COLO668 (cell line): ENCODE results near the gene TLR8.

Experiments
- DNase-seq: peaks from one replicate; lab custom pipeline; 2025; ENCODE audit not compliant: unreplicated experiment; lab: John Stamatoyannopoulos, UW

The TLR8 gene

DNA sequence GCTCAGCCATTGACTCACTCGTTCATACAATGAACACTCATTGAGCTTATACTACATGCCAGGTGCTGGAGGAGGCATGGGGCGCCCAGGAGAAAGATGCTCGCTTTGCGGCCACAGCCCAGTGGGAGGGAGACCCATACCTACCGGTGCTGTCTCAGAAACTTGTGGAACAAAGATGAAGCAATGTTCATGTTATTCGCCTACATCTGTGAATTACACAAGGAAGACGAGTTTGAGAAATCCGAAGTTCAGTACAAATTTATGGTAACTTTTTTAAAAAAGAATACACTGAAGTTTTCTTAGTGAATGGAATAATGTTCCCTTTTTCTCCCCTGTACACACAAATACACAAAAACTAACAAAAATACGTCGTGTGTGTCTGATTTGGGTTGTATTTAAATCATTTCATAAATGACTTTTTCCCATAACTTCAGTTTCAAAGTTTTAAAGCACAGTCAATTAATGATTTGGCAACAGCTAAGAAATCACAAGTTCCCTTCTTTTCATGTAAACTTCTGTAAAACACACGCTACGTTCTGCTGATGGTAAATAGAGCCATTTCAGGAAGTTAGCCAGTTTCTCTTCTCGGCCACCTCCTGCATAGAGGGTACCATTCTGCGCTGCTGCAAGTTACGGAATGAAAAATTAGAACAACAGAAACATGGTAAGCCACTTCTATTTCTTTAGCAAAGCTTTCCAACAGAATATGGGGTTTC lies at the start of gene TLR8:
TSS of gene TLR8 (plus strand) at position 575 of the 716 bp plus-strand sequence. CDS start at position 662, 87 bp downstream.
- DNase-seq: no peak

- no peak for DNase-seq
Observed at GRCh38 chrX:12865359-12865758, 41.1 kb upstream of the TLR8 start.

- no peak for DNase-seq
Observed at GRCh38 chrX:12866451-12867377, 39.7 kb upstream of the TLR8 start, which contains the start of gene TLR7. Gene TLR7, plus strand, starts transcription at chrX:12867072. Its CDS starts 507 bp downstream, at chrX:12867579.

GRCh38 chrX:12867685-12868084 lies 38.7 kb upstream of the TLR8 start:
- no peak for DNase-seq

DNA sequence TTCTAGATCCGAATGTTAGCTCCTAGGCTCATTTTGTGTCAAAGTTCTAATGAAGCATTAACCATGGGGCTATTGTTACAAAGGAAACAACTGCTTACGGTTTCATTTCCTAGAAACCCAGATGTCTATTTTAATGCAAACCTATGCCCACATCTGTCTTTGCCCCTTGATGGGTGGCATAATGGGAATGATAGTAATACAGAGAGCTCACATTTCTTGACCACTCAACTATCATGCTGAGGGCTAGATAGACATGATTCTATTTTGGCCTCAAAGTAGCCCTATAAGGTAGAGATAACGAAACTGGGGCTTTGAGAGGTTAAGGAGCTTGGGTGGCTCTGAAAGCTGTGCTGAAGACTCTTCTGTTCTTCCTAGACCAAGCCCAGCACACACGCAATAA lies 37.7 kb upstream of the TLR8 start:
- DNase-seq: no peak

DNA sequence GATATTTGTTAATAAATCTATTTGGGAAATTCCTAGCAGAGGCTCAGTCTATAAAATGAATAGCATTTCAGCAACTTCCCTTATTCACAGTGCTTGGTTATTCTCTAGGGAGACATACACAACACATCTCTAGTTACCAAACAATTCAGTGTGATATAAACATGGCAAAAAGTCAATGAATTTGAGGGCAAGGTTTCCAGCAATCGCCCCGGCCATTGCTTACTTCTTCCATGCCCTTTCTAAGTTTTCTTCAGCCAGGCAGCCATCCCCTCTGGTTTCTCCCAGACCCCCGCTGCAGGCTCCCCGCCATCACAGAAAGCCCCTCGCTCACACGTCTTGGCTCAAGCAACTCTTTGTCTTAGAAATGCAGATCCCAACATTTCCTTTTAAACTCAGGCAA lies 35.2 kb upstream of the TLR8 start:
- DNase-seq: no peak

- no peak for DNase-seq
Observed at GRCh38 chrX:12872741-12873140, 33.7 kb upstream of the TLR8 start.

DNA sequence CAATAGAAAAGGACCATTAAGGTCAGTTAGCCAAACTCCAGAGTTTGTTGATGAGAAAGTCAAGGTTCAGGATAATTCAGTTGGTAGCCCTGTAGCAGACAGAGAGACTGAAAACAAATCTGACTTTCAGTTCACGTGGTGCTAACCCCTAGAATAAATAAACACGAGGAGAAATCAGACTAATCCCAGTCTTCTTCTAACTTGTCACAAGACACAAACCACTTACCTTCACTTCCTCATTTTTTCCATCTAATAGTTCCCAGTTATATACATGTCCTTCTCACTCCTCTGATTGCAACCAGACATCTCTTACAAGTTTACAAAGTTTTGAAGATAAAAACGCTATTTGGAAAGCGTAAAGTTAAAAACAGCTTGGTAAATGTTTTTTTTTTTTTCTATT lies 31.8 kb upstream of the TLR8 start:
- DNase-seq: no peak

DNA sequence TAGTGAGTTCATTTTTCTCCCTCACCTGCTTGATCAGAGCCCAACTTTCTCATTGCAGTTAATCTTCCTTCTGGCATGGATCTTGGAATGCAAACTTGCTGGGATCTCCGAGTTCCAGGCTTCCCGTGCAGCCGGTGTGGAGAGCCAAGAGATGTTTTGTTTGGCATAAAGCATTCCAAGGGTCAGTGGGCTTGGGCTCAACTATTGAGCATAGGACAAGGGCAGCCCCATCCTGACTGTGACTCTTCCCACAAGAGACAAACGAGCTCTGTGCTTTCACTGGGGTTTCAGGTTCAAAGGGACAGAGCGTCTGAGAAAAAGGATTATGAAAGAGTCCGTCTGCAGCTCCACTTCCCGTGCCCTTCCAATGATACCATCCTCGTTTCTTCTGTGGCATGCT lies 29.0 kb upstream of the TLR8 start:
- no peak for DNase-seq

- no peak for DNase-seq
Observed at GRCh38 chrX:12878536-12878935, 27.9 kb upstream of the TLR8 start.

DNA sequence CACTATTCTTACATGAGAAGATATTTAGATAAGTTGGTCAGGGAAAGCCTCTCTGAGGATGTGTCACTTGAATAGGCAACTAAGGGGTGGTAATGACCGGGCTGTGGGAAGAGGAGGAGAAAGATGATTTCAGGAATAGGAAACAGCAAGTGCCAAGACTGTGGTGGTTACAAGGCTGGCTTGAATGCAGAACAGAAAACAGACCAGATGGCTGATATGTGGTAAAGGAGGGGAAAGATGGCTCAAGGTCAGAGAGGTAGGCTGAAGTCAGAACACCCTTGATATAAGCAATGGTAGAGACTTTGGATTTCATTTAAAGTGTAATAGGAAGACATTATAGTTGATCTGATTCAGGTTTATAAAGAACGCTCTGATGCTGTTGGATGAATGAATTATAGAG lies 24.5 kb upstream of the TLR8 start:
- DNase-seq: no peak

GRCh38 chrX:12885508-12885907 lies 20.9 kb upstream of the TLR8 start:
- no peak for DNase-seq

GRCh38 chrX:12886545-12886944 lies 19.9 kb upstream of the TLR8 start:
- DNase-seq: no peak

DNA sequence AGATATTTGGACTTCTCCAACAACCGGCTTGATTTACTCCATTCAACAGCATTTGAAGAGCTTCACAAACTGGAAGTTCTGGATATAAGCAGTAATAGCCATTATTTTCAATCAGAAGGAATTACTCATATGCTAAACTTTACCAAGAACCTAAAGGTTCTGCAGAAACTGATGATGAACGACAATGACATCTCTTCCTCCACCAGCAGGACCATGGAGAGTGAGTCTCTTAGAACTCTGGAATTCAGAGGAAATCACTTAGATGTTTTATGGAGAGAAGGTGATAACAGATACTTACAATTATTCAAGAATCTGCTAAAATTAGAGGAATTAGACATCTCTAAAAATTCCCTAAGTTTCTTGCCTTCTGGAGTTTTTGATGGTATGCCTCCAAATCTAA lies 19.3 kb upstream of the TLR8 start:
- no peak for DNase-seq

GRCh38 chrX:12887767-12888166 lies 18.7 kb upstream of the TLR8 start:
- DNase-seq: no peak

DNA sequence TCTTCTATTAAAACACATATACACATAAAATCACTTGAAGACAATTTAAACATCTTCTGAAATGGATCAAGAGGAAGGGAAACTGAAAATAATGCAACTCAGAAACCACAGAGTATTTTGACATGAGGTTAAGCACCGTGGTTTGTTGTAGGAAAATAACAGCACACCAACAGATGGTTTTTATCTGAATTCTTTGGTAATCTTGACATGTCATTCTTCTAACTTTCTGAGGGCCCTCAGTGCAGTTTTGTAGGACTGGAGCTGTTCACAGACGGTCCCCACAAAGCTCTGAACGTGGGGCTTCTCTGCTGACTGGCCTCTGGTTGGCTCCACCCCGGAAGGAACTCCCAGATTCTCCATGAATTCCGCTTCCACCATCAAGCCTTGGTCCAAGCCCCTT lies 16.0 kb upstream of the TLR8 start:
- DNase-seq: no peak

DNA sequence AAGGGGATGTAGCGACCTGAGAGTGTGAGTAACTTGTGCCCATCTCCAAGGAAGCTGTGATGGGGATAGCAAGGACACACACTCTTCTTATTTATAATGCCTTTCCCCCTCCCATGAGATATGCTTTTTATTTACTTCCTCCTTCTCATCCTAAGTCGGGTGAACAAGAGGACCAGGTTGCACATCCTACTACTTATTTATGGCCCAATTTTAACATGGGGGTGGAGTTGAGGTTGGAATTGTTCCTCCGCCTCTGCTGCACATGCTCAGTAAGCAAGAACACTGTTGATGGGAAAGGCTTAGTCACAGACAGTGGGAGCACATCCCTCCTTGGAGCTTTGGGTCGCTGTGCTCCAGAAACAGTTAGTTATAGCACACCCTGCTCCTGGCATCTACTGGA lies 15.2 kb upstream of the TLR8 start:
- DNase-seq: no peak

DNA sequence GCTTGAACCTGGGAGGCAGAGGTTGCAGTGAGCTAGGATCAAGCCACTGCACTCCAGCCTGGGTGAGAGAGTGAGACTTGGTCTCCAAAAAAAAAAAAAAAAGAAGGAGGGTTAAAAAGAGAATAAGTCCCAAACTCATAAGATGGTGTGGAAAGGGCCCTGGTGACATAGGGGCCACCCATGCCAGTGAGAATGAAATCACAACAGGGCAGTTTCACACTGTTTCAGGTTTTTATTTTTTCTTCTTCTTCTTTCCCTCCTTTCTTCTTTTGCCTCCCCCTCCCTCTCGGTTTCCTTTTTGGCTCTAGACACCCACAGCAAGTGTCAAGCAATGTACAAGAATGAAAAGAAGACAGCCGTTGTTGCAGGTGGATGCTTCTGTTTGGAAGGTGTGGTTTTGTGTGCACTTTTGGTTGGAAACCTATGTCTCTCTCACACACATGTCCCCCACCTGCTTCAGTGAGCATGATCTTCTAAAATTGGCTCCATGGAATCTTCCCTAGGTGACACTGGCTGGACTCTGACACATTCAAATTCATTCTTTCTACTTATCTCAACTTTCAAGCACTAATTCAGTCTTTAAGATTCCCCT lies 14.4 kb upstream of the TLR8 start:
- no peak for DNase-seq

- no peak for DNase-seq
Observed at GRCh38 chrX:12892716-12893115, 13.7 kb upstream of the TLR8 start.

DNA sequence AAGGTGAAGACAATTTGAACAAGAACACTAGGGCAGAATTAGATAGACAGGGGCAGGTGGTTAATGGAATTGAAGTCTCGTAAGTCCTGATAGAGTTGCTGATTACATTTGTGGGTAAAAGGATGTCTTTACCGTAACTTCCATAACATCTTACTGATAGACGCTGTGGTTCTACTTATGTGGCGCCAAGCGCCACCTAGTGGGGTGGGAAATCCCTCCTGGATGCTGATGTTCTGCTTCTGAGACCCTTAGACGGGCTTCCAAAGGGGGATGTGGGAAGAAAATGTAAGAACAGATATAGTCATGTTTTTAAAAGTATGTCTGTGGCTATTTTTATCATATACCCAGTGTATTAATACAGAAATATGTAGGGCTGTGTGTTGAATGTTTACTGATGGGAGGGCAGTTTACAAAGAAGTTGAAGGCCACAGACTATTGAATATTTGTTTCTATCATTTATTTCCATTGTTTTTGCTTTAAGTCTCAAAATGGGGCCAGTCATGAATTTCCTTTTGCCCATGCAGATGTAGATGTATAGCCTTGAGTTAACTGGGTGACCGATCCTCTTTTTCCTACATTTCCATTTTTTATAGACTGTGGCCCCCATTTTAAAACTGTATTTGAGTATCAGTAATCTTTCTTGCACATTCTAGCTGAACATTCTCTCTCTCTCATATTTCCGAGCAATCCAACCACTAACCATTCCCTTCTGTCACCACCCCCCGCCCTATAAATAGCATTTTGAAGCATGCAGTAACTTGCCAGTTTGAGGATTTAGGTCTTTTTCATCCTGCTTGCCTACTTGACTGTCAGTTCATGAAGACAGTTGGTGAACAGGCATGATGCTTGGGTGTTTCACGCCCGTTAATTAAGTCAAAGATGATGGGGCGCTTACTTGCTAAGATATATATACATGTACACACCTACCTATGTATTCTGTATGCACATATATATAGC lies 12.1 kb upstream of the TLR8 start:
- DNase-seq: peak; percentile 37

DNA sequence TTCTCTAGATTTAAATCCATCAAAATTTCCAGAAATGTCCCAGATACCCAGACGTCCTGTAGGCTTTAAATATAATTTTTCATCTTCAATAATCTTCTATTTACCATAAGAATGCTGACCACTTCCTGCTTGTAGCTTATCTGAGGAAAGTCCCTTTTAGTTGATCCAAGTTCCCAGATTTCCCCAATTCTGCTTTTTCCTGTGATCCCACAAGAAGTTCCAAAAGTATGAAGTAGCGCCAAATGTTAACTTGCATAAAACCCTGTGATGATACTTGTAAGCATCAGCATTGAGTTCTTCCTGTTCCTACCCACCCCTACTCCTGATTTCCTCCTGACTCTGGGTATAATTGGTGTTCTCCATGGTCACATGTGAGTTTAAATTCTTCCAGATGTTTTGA lies 10.6 kb upstream of the TLR8 start:
- DNase-seq: no peak
